ENCODE results near the gene DNASE1. TPM values are rescaled to one million over a fixed set of nuclear protein-coding genes. Genes with fewer than 3 reads are reported as not detected.

Gene DNASE1
- total RNA-seq, 1 experiment from 2014 or later = 11.0 TPM

DNA sequence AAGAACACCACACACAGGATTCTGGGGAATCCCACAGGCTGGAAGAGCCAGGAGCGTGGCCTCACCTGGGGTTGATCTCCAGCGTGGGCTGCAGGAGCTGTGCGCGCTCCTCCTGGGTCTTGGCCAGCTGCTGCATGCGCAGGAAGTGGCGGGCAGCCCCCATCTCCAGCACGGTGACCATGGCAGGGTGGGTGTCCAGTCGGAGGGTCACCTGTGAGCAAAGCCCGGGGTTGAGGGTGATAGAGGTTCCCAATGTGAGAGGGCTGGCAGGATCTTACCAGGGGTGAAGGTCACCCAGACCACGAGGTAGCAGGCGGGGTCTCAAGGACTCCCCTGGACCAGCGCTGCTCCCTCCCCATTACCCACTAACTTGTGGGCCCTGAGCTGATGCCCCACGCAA lies 7.4 kb downstream of the DNASE1 start:
- TF ChIP-seq ZFX (IDR thresholded peaks at IDR 0.05) = no peak
- TF ChIP-seq ELF1 (IDR thresholded peaks at IDR 0.05; ENCODE audit: borderline replicate concordance, low read depth) = no peak
- TF ChIP-seq SIN3A (IDR thresholded peaks at IDR 0.05; ENCODE audit: low read depth) = no peak
- no peak for TF ChIP-seq CBX3 (IDR thresholded peaks at IDR 0.05; ENCODE audit: low read depth)
- no peak for TF ChIP-seq EZH2phosphoT487 (IDR thresholded peaks at IDR 0.05; ENCODE audit: borderline replicate concordance)
- no peak for TF ChIP-seq POLR2AphosphoS5 (IDR thresholded peaks at IDR 0.05; ENCODE audit: low read depth, low read length)
- no peak for TF ChIP-seq FOSL1 (IDR thresholded peaks at IDR 0.05; ENCODE audit: low read depth)
- TF ChIP-seq, protein P1, sequence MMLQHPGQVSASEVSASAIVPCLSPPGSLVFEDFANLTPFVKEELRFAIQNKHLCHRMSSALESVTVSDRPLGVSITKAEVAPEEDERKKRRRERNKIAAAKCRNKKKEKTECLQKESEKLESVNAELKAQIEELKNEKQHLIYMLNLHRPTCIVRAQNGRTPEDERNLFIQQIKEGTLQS (IDR thresholded peaks at IDR 0.05) = no peak
- TF ChIP-seq POLR2A (IDR thresholded peaks at IDR 0.05; ENCODE audit: borderline replicate concordance, extremely low read depth, insufficient read depth, insufficient read length) = no peak
- TF ChIP-seq YY1 (IDR thresholded peaks at IDR 0.05; ENCODE audit: extremely low read depth, insufficient replicate concordance, low read depth, low read length) = no peak
- no peak for TF ChIP-seq SRF (IDR thresholded peaks at IDR 0.05; ENCODE audit: low read depth)
- TF ChIP-seq JUND (IDR thresholded peaks at IDR 0.05) = no peak
- TF ChIP-seq SP1 (IDR thresholded peaks at IDR 0.05; ENCODE audit: low read depth) = no peak
- TF ChIP-seq, protein P2, sequence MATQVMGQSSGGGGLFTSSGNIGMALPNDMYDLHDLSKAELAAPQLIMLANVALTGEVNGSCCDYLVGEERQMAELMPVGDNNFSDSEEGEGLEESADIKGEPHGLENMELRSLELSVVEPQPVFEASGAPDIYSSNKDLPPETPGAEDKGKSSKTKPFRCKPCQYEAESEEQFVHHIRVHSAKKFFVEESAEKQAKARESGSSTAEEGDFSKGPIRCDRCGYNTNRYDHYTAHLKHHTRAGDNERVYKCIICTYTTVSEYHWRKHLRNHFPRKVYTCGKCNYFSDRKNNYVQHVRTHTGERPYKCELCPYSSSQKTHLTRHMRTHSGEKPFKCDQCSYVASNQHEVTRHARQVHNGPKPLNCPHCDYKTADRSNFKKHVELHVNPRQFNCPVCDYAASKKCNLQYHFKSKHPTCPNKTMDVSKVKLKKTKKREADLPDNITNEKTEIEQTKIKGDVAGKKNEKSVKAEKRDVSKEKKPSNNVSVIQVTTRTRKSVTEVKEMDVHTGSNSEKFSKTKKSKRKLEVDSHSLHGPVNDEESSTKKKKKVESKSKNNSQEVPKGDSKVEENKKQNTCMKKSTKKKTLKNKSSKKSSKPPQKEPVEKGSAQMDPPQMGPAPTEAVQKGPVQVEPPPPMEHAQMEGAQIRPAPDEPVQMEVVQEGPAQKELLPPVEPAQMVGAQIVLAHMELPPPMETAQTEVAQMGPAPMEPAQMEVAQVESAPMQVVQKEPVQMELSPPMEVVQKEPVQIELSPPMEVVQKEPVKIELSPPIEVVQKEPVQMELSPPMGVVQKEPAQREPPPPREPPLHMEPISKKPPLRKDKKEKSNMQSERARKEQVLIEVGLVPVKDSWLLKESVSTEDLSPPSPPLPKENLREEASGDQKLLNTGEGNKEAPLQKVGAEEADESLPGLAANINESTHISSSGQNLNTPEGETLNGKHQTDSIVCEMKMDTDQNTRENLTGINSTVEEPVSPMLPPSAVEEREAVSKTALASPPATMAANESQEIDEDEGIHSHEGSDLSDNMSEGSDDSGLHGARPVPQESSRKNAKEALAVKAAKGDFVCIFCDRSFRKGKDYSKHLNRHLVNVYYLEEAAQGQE (IDR thresholded peaks at IDR 0.05; ENCODE audit: low read depth) = no peak
- no peak for TF ChIP-seq CEBPB (IDR thresholded peaks at IDR 0.05; ENCODE audit: low read depth)
- TF ChIP-seq, protein P3, sequence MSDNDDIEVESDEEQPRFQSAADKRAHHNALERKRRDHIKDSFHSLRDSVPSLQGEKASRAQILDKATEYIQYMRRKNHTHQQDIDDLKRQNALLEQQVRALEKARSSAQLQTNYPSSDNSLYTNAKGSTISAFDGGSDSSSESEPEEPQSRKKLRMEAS (IDR thresholded peaks at IDR 0.05) = no peak
- no peak for TF ChIP-seq EZH2 (IDR thresholded peaks at IDR 0.05)
- TF ChIP-seq, protein P4, sequence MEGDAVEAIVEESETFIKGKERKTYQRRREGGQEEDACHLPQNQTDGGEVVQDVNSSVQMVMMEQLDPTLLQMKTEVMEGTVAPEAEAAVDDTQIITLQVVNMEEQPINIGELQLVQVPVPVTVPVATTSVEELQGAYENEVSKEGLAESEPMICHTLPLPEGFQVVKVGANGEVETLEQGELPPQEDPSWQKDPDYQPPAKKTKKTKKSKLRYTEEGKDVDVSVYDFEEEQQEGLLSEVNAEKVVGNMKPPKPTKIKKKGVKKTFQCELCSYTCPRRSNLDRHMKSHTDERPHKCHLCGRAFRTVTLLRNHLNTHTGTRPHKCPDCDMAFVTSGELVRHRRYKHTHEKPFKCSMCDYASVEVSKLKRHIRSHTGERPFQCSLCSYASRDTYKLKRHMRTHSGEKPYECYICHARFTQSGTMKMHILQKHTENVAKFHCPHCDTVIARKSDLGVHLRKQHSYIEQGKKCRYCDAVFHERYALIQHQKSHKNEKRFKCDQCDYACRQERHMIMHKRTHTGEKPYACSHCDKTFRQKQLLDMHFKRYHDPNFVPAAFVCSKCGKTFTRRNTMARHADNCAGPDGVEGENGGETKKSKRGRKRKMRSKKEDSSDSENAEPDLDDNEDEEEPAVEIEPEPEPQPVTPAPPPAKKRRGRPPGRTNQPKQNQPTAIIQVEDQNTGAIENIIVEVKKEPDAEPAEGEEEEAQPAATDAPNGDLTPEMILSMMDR (IDR thresholded peaks at IDR 0.05 in 2 of 3, conservative IDR thresholded peaks at IDR 0.05 in 1 of 3; ENCODE audit: borderline replicate concordance in 1 of 3, insufficient read depth in 1 of 3, low read depth in 2 of 3, low read length in 2 of 3) = no peak
- Histone ChIP-seq H3K79me2 (ENCODE audit: insufficient read depth, low read length) (no peaks in the 10 kb centered on the region; the same call in 1 of the 2 replicates), H2AFZ (ENCODE audit: low read depth, low read length, poor library complexity, severe bottlenecking) (no peak overlapping the region), H3K9ac (ENCODE audit: low read length) (no peak overlapping the region), H4K20me1 (ENCODE audit: insufficient read depth) (no peaks in the 10 kb centered on the region), H3K4me1 (ENCODE audit: control insufficient read depth in 1 of 2, insufficient read depth in 2 of 2, low read length in 2 of 2) (peaks cover 4 to 12% of the 10 kb centered on the region in 2 experiments; a peak in 1 of 4 replicates), H3K4me3 (replicated peaks in 1 of 2; ENCODE audit: low read depth in 1 of 2, low read length in 2 of 2) (no peak overlapping the region), H3K27ac (ENCODE audit: low read depth, low read length) (no peak overlapping the region), H3K9me2 (ENCODE audit: insufficient read depth) (no peaks in the 10 kb centered on the region), H3K9me3 (ENCODE audit: control insufficient read depth in 1 of 2, insufficient read depth in 1 of 2, low read depth in 1 of 2, low read length in 2 of 2) (no peaks in the 10 kb centered on the region), H3K36me3 (ENCODE audit: control insufficient read depth in 1 of 2, insufficient read depth in 2 of 2, low read length in 2 of 2) (peaks cover 50 to 71% of the 10 kb centered on the region in 2 experiments), H3K27me3 (ENCODE audit: insufficient read depth, low read length) (no peaks in the 10 kb centered on the region), H3K4me2 (ENCODE audit: low read length) (no peak overlapping the region)
- intact Hi-C loops (cut with micrococcal nuclease) = no loop called here
- DNase-seq (ENCODE audit: low read depth, low spot score) = no peak
- CTCF ChIA-PET = no interaction called here
- POLR2A ChIA-PET = no interaction called here
- ATAC-seq = no peak
- RAD21 ChIA-PET (ENCODE audit: low non-redundant PET in 1 of 2, low total read pairs in 2 of 2, uncharacterized antibody in 2 of 2, unreplicated experiment in 2 of 2) = no interaction called here
- no TSS peak for BruUV-seq (replicated peaks)

All from HCT116 (cell line).